GM13976 (cell line): ENCODE measurements around the gene NPAS3.

Source experiments
- DNase-seq: peaks from one replicate; pipeline ENCODE4 v3.0.0; 2012; ENCODE audit warnings: low spot score
- in situ Hi-C: fragments of 300-500 bp; cut with MboI; formaldehyde crosslinking; loops from one replicate; pipeline ENCODE4 v1.12.0; 2022; ENCODE audit warnings: low sequenced_read_pairs, mixed read lengths, inconsistent platforms; ENCODE audit not compliant: unreplicated experiment
- TF ChIP-seq, protein P1 (sequence below): IDR thresholded peaks from 2 replicates; pipeline ENCODE4 v1.5.1; 2012; ENCODE audit warnings: borderline replicate concordance, mild to moderate bottlenecking; ENCODE audit not compliant: insufficient read depth; ENCODE audit errors: extremely low read depth, missing control alignments, control extremely low read depth

The NPAS3 gene

DNA sequence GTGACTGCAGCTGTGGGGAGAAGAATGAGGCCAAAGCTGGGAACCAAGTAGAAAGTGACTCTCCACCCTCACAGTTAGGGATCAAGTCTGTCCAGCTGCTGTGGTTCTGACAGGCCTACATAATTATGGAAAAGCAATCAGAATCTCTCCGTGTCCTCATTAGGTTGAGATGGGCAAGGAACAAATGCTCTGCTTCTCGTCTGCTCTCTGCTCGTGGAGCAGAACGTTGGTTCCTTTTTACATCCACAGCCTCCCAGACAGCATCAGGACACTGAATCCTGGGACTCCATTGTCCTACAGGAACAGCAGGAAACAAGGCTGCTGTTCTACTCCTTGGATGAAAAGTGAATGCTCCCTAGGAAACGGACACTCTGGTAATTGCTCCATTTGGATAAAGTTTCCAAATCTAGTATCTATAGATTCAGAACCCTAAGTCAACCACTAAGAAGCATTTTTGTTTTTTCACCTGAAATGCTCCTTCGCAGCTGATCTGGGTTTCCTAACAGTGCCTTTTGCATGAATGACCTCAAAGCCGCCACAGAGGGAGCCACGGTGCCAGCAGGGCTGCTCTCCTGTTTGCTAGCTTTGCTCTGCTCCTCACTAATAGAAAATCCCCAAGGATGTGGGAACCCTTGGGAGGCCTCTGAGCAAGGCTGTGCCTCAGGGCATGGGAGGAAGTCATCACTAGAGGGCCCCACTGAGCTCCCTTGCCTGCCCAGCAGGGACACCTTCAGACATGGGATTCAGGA lies 910.2 kb downstream of the NPAS3 start:
- TF ChIP-seq, protein P1, sequence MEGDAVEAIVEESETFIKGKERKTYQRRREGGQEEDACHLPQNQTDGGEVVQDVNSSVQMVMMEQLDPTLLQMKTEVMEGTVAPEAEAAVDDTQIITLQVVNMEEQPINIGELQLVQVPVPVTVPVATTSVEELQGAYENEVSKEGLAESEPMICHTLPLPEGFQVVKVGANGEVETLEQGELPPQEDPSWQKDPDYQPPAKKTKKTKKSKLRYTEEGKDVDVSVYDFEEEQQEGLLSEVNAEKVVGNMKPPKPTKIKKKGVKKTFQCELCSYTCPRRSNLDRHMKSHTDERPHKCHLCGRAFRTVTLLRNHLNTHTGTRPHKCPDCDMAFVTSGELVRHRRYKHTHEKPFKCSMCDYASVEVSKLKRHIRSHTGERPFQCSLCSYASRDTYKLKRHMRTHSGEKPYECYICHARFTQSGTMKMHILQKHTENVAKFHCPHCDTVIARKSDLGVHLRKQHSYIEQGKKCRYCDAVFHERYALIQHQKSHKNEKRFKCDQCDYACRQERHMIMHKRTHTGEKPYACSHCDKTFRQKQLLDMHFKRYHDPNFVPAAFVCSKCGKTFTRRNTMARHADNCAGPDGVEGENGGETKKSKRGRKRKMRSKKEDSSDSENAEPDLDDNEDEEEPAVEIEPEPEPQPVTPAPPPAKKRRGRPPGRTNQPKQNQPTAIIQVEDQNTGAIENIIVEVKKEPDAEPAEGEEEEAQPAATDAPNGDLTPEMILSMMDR, result peak; percentile 68
- in situ Hi-C loops, result loop anchor here (10.0 kb wide), 1 partner anchor 376 kb away; no protein-coding TSS in a partner anchor
- DNase-seq, result peak; percentile 42

DNA sequence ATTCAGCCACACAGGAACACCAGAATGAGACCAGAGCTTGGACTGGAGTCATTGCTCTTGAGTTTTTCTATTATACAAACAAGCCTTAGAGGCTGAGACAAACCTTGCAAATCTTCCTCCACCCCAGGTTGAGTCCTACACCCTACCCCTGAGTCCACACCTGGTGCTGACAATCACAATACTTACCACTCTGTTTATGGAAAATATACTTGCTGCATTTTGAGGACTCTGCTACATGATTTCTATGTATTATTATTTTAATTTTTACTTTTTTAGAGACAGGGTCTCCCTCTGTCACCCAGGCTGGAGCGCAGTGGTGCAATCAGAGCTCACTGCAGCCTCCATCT lies 910.7 kb downstream of the NPAS3 start:
- in situ Hi-C loops, result loop anchor here (10.0 kb wide), 1 partner anchor 375 kb away; no protein-coding TSS in a partner anchor
- DNase-seq, result no peak
- TF ChIP-seq, protein P1, result no peak

DNA sequence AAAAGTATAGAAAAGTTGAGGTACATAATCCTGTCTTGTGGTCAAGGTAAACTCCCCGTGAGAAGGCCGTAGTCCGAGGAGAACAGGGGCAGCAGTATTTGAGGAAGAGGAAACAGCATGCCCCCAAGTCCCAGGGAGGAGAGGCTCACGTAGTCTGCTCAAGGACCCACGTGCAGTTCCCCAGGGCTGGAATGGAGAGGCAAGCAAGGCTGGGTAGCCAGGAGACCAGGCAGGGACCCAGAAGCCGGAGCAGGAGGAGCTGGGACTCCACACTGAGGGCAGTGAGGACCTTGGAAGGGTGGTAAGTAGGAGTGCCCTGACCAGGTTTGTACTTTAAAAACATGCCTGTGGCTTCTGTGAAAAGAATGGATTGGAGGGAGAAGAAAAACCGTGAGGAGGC lies 912.1 kb downstream of the NPAS3 start:
- in situ Hi-C loops, result loop anchor here (10.0 kb wide), 1 partner anchor 244 kb away; no protein-coding TSS in a partner anchor
- DNase-seq, result no peak
- TF ChIP-seq, protein P1, result no peak

DNA sequence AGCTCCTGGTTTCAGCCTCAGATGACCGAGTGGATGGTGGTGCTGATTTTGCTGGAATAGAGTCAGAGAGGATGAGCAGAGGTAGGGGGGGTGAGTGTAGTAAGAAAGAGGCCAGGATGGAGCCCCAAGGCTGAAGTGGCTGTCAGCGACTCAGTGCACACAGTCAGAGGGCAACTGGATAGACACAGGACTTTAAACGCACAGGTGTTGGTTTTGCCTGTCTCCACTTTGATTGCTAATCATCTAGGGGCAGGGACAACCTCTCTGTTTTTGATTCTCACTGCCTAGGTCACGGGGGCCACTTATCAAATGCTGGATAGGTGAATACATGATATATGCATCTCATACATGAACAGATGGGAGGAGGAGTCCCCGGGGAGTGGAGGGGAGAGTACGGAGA lies 912.7 kb downstream of the NPAS3 start:
- TF ChIP-seq, protein P1, result no peak
- in situ Hi-C loops, result loop anchor here (10.0 kb wide), 1 partner anchor 243 kb away; no protein-coding TSS in a partner anchor

DNA sequence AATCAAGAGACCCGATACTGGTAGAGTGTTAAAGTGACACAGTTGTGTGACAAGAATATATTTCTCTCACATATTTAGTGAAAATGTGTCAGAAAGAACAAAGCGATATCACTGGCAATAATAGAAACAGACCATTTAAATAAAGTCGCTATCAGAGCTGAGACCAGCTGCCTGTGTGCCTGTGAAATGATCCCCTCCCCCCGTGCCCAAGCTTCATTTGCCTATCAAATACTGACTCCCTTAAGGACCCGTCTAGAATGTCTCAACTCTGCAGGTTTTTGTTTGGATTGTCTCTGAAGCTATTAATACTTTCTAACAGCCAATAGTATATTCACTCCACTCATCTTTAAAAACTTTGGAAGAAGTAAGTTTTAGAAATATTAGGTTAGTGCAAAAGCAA lies 913.3 kb downstream of the NPAS3 start:
- in situ Hi-C loops, result loop anchor here (10.0 kb wide), 1 partner anchor 243 kb away; no protein-coding TSS in a partner anchor
- TF ChIP-seq, protein P1, result no peak
- no peak for DNase-seq

More for the DNA sequence above, 912.7 kb downstream of the NPAS3 start:
- DNase-seq, result no peak
